ENCODE results near the gene FBN1. TPM values are rescaled to one million over a fixed set of nuclear protein-coding genes. Genes with fewer than 3 reads are reported as not detected.

FBN1 gene
- total RNA-seq, 4 donors from 2014 or later: 17.6 to 106 (median 31.2) TPM

DNA sequence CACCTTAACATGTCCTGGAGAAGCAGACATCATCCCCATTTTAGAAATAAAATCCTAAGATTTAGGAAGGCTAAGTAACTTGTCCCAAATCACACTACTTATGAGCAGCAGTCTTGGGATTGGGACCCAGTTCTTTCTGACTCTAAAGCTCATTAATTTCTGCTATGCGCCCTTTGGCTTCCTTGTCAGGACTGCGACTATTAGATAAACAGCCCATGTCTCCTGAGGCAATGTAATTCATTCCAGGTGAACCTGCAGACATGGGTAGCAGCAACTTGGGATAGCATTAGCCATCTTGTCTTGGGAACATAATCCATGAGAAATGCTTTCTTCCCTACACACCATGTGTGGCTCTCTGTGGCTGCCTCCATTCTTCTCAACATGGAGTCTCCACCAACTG, 32.3 kb upstream of the FBN1 start:
- DNase-seq: no peak
- H3K4me1 ChIP-seq: no peaks in the 10 kb centered on the region
- WGBS, 2 donors (ENCODE audit: low coverage in 1 of 2): 84% methylated on average over 2 of the region's 2 CpGs; no CpG with 5 or more reads in 1 of the 2 donors
- intact Hi-C loops (cut with DNase I; ENCODE audit: low total_unique reads): no loop called here
- in situ Hi-C loops (cut with MboI; ENCODE audit: low pct_ligation_motif_present in 1 of 4, low pct_unique_long_range_greater_than_20kb in 1 of 4, low sequenced_read_pairs in 3 of 4): no loop called here
- H3K27ac ChIP-seq: no peak overlapping the region
- TF ChIP-seq EP300 (IDR thresholded peaks at IDR 0.05; ENCODE audit: low read depth) (no peak), POLR2A (IDR thresholded peaks at IDR 0.05) (no peak), POLR2AphosphoS5 (IDR thresholded peaks at IDR 0.05) (no peak)
- TF ChIP-seq, protein P1, sequence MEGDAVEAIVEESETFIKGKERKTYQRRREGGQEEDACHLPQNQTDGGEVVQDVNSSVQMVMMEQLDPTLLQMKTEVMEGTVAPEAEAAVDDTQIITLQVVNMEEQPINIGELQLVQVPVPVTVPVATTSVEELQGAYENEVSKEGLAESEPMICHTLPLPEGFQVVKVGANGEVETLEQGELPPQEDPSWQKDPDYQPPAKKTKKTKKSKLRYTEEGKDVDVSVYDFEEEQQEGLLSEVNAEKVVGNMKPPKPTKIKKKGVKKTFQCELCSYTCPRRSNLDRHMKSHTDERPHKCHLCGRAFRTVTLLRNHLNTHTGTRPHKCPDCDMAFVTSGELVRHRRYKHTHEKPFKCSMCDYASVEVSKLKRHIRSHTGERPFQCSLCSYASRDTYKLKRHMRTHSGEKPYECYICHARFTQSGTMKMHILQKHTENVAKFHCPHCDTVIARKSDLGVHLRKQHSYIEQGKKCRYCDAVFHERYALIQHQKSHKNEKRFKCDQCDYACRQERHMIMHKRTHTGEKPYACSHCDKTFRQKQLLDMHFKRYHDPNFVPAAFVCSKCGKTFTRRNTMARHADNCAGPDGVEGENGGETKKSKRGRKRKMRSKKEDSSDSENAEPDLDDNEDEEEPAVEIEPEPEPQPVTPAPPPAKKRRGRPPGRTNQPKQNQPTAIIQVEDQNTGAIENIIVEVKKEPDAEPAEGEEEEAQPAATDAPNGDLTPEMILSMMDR (IDR thresholded peaks at IDR 0.05): no peak
- H3K9me3 ChIP-seq: no peaks in the 10 kb centered on the region
- H3K27me3 ChIP-seq: no peaks in the 10 kb centered on the region
- H3K4me3 ChIP-seq: no peak overlapping the region
- H3K36me3 ChIP-seq: no peaks in the 10 kb centered on the region

DNA sequence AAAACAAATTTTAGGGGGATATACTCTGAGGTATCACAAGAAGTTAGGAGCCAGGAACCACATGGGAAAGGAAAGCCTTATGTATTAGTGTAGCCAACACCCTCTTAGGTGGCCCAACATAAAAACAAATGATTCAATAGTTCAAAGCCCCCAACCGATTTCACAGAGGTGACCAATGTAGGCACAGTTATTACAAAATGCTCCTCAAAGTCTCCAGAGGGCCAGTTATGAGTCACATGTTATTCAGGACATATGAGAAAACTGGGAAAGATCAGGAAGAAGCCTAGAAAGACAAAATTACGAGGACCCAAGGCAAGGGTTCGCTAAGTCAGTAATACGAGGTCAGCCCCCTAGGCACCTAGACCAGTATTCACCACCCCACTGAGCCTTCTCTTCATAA, 29.9 kb upstream of the FBN1 start:
- no peaks in the 10 kb centered on the region for H3K36me3 ChIP-seq
- no peaks in the 10 kb centered on the region for H3K27me3 ChIP-seq
- intact Hi-C loops (cut with DNase I; ENCODE audit: low total_unique reads): no loop called here
- no peak overlapping the region for H3K4me3 ChIP-seq
- in situ Hi-C loops (cut with MboI; ENCODE audit: low pct_ligation_motif_present in 1 of 4, low pct_unique_long_range_greater_than_20kb in 1 of 4, low sequenced_read_pairs in 3 of 4): no loop called here
- no peak for TF ChIP-seq POLR2A (IDR thresholded peaks at IDR 0.05)
- no peak for TF ChIP-seq EP300 (IDR thresholded peaks at IDR 0.05; ENCODE audit: low read depth)
- TF ChIP-seq, protein P1 (IDR thresholded peaks at IDR 0.05): no peak
- TF ChIP-seq POLR2AphosphoS5 (IDR thresholded peaks at IDR 0.05): no peak
- WGBS, 2 donors (ENCODE audit: low coverage in 1 of 2): 85 to 93% methylated on average over 4 of the region's 4 CpGs
- H3K4me1 ChIP-seq: no peaks in the 10 kb centered on the region
- no peak overlapping the region for H3K27ac ChIP-seq
- no peaks in the 10 kb centered on the region for H3K9me3 ChIP-seq
- DNase-seq: no peak

DNA sequence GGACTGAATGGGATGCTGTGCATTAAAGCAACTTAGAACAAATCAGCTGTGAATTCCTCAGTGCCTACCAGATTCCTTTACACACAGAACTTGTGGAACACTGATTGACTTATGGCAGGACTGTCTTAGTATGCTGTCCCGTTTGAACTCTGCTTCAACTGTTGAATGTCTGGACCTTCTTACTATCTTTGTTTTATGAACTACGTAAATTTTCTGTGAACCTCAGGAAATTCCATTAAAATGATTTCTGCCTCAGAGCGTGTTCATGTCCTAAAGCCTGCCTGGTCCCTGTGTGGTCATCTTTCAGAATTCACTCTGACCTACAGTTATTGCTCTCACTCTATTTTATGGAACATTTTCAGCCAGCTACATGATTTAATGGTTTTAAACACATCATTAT, 29.4 kb upstream of the FBN1 start:
- H3K9me3 ChIP-seq: no peaks in the 10 kb centered on the region
- in situ Hi-C loops (cut with MboI; ENCODE audit: low pct_ligation_motif_present in 1 of 4, low pct_unique_long_range_greater_than_20kb in 1 of 4, low sequenced_read_pairs in 3 of 4): no loop called here
- H3K27me3 ChIP-seq: no peaks in the 10 kb centered on the region
- no peak for TF ChIP-seq POLR2A (IDR thresholded peaks at IDR 0.05)
- TF ChIP-seq EP300 (IDR thresholded peaks at IDR 0.05; ENCODE audit: low read depth): no peak
- TF ChIP-seq, protein P1 (IDR thresholded peaks at IDR 0.05): no peak
- no peak for TF ChIP-seq POLR2AphosphoS5 (IDR thresholded peaks at IDR 0.05)
- intact Hi-C loops (cut with DNase I; ENCODE audit: low total_unique reads): no loop called here
- no peak overlapping the region for H3K27ac ChIP-seq
- DNase-seq: no peak
- H3K4me1 ChIP-seq: no peaks in the 10 kb centered on the region
- no peaks in the 10 kb centered on the region for H3K36me3 ChIP-seq
- H3K4me3 ChIP-seq: no peak overlapping the region
- WGBS, 2 donors (ENCODE audit: low coverage in 1 of 2): 49 to 83% methylated on average over 3 of the region's 3 CpGs

DNA sequence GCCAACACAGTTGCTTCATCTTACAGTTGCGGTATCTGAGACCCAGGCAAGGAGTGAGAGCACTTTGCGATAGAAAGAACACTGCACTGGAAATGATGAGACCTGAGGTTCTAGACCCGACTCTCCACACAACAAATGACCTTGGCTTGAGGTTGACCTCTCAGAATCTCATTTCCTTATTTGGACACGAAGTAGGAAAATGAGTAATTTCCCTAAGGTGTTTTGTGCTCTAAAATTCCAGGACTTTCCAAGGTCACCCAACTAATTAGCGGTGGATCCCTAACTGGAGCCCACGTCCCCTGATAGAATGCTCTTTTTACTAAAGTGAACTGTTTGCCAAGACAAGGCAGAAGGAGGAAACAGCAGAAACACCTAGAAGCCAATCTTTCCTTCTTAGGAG, 26.7 kb upstream of the FBN1 start:
- in situ Hi-C loops (cut with MboI; ENCODE audit: low pct_ligation_motif_present in 1 of 4, low pct_unique_long_range_greater_than_20kb in 1 of 4, low sequenced_read_pairs in 3 of 4) (no loop called here), intact Hi-C loops (cut with DNase I; ENCODE audit: low total_unique reads) (no loop called here)
- TF ChIP-seq POLR2A (IDR thresholded peaks at IDR 0.05) (no peak), EP300 (IDR thresholded peaks at IDR 0.05; ENCODE audit: low read depth) (no peak), POLR2AphosphoS5 (IDR thresholded peaks at IDR 0.05) (no peak)
- TF ChIP-seq, protein P1 (IDR thresholded peaks at IDR 0.05): no peak
- no peak for DNase-seq
- no peak overlapping the region for H3K27ac ChIP-seq
- H3K4me1 ChIP-seq: no peaks in the 10 kb centered on the region
- H3K27me3 ChIP-seq: no peaks in the 10 kb centered on the region
- no peaks in the 10 kb centered on the region for H3K9me3 ChIP-seq
- H3K36me3 ChIP-seq: no peaks in the 10 kb centered on the region
- no peak overlapping the region for H3K4me3 ChIP-seq
- 65 to 78% methylated on average over 2 to 6 of the region's 6 CpGs for WGBS, 2 donors (ENCODE audit: low coverage in 1 of 2)
